Activated CD8-positive, alpha-beta T cell treated with anti-CD3 and anti-CD28 coated beads for 36 hours (primary cell): ENCODE measurements around the gene MYO1B. TPM values are rescaled to one million over a fixed set of nuclear protein-coding genes. Genes with fewer than 3 reads are reported as not detected.

Source experiments
- ATAC-seq: fragments of 200-7000 bp; cut with Tn5 transposase; one replicate; pipeline ENCODE4 v1.10.0; 2021; ENCODE audit warnings: mild to moderate bottlenecking, moderate library complexity
- CTCF ChIA-PET: fragments of 350-600 bp; sonication (Branson Sonifier 250); formaldehyde crosslinking; loops from one replicate; lab custom pipeline; 2021; ENCODE audit warnings: antibody characterized with exemption; lab: Charles Lee
- POLR2A ChIA-PET: fragments of 350-600 bp; sonication (Branson Sonifier 250); formaldehyde crosslinking; loops from one replicate; lab custom pipeline; 2021; ENCODE audit warnings: antibody characterized with exemption; lab: Charles Lee
- DNase-seq: peaks from one replicate; pipeline ENCODE4 v3.0.0-alpha.2; 2020
- H3K27ac Mint-ChIP-seq: one replicate; pipeline ENCODE4 v1.8.0; 2021; ENCODE audit warnings: mild to moderate bottlenecking, mixed read lengths
- H3K27me3 Mint-ChIP-seq: one replicate; pipeline ENCODE4 v1.8.0; 2021; ENCODE audit warnings: mixed read lengths
- H3K36me3 Mint-ChIP-seq: one replicate; pipeline ENCODE4 v1.8.0; 2021; ENCODE audit warnings: low read depth, mixed read lengths
- H3K4me1 Mint-ChIP-seq: one replicate; pipeline ENCODE4 v1.8.0; 2021; ENCODE audit warnings: low read depth, mixed read lengths
- H3K4me3 Mint-ChIP-seq: one replicate; pipeline ENCODE4 v1.8.0; 2021; ENCODE audit warnings: mild to moderate bottlenecking, moderate library complexity, mixed read lengths
- H3K9me3 Mint-ChIP-seq: one replicate; pipeline ENCODE4 v1.8.0; 2021; ENCODE audit warnings: mixed read lengths
- CTCF ChIP-seq: fragments of 200-600 bp; IDR thresholded peaks from one replicate; pipeline ENCODE4 v1.8.0; 2022; ENCODE audit warnings: antibody characterized with exemption, mild to moderate bottlenecking
- intact Hi-C: fragments of 100-400 bp; cut with micrococcal nuclease; formaldehyde crosslinking; loops from one replicate; pipeline ENCODE4 v1.10.0; 2022
- total RNA-seq, 2 experiments: library from RNA; stranded (reverse); gene quantifications; one replicate each; pipeline ENCODE4 v1.2.3, GENCODE V29; 2021

The MYO1B gene
- total RNA-seq, 2 experiments from 2014 or later, result 43.2 to 44.8 TPM

- H3K4me3 Mint-ChIP-seq, result no peak overlapping the region
- intact Hi-C loops, result no loop called here
- CTCF ChIA-PET, result no interaction called here
- H3K9me3 Mint-ChIP-seq, result no peaks in the 10 kb centered on the region
- no peak for TF ChIP-seq CTCF
- no peaks in the 10 kb centered on the region for H3K27me3 Mint-ChIP-seq
- DNase-seq (no peak), ATAC-seq (no peak)
- H3K4me1 Mint-ChIP-seq, result peaks cover 2% of the 10 kb centered on the region
- POLR2A ChIA-PET, result no interaction called here
- no peak overlapping the region for H3K27ac Mint-ChIP-seq
- no peaks in the 10 kb centered on the region for H3K36me3 Mint-ChIP-seq
These were observed 11.7 kb upstream of the MYO1B start for GRCh38 chr2:191233533-191233932.

- no peak for TF ChIP-seq CTCF
- no peaks in the 10 kb centered on the region for H3K27me3 Mint-ChIP-seq
- CTCF ChIA-PET, result interaction anchor here (0.9 to 1.0 kb wide), 3 partner anchors 16 to 36 kb away, joined by 3 to 4 read pairs (median 3); no protein-coding TSS in a partner anchor
- H3K4me1 Mint-ChIP-seq, result peaks cover 2% of the 10 kb centered on the region
- DNase-seq (no peak), ATAC-seq (no peak)
- no peak overlapping the region for H3K27ac Mint-ChIP-seq
- H3K36me3 Mint-ChIP-seq, result no peaks in the 10 kb centered on the region
- POLR2A ChIA-PET, result no interaction called here
- no peak overlapping the region for H3K4me3 Mint-ChIP-seq
- intact Hi-C loops, result no loop called here
- no peaks in the 10 kb centered on the region for H3K9me3 Mint-ChIP-seq
These were observed 10.8 kb upstream of the MYO1B start for GRCh38 chr2:191234376-191234775.

GRCh38 chr2:191240871-191241270 is 4.3 kb upstream of the MYO1B start:
- H3K4me1 Mint-ChIP-seq, result no peaks in the 10 kb centered on the region
- no peak overlapping the region for H3K27ac Mint-ChIP-seq
- no peaks in the 10 kb centered on the region for H3K9me3 Mint-ChIP-seq
- POLR2A ChIA-PET, result interaction anchor here (0.6 kb wide), 1 partner anchor 210 kb away, joined by 4 read pairs; no protein-coding TSS in a partner anchor
- TF ChIP-seq CTCF, result no peak
- DNase-seq (no peak), ATAC-seq (no peak)
- CTCF ChIA-PET, result interaction anchor here (1.6 kb wide), 1 partner anchor 67 kb away, joined by 3 read pairs; no protein-coding TSS in a partner anchor
- intact Hi-C loops, result loop anchor here (10.0 kb wide), 1 partner anchor 264 kb away; no protein-coding TSS in a partner anchor
- H3K4me3 Mint-ChIP-seq, result no peak overlapping the region
- no peaks in the 10 kb centered on the region for H3K27me3 Mint-ChIP-seq
- no peaks in the 10 kb centered on the region for H3K36me3 Mint-ChIP-seq

GRCh38 chr2:191241418-191241817 is 3.8 kb upstream of the MYO1B start:
- DNase-seq, result no peak
- no peaks in the 10 kb centered on the region for H3K9me3 Mint-ChIP-seq
- H3K27me3 Mint-ChIP-seq, result no peaks in the 10 kb centered on the region
- peaks cover 4% of the 10 kb centered on the region for H3K4me1 Mint-ChIP-seq
- intact Hi-C loops, result loop anchor here (10.0 kb wide), 1 partner anchor 263 kb away; no protein-coding TSS in a partner anchor
- ChIA-PET POLR2A (no interaction called here), CTCF (no interaction called here)
- no peak for TF ChIP-seq CTCF
- no peak overlapping the region for H3K27ac Mint-ChIP-seq
- no peak for ATAC-seq
- H3K36me3 Mint-ChIP-seq, result no peaks in the 10 kb centered on the region
- no peak overlapping the region for H3K4me3 Mint-ChIP-seq

- Mint-ChIP-seq H3K4me1 (peaks cover 18% of the 10 kb centered on the region), H3K4me3 (no peak overlapping the region), H3K9me3 (no peaks in the 10 kb centered on the region), H3K36me3 (peaks cover 1% of the 10 kb centered on the region), H3K27me3 (peaks cover 6% of the 10 kb centered on the region), H3K27ac (no peak overlapping the region)
- ChIA-PET POLR2A (no interaction called here), CTCF (interaction anchor here (1.5 kb wide), 1 partner anchor 25 kb away, joined by 7 read pairs; no protein-coding TSS in a partner anchor)
- DNase-seq (no peak), ATAC-seq (no peak)
- intact Hi-C loops, result loop anchor here (10.0 kb wide), 1 partner anchor 262 kb away; no protein-coding TSS in a partner anchor
- no peak for TF ChIP-seq CTCF
These were observed 2.0 kb upstream of the MYO1B start for GRCh38 chr2:191243154-191243553.
